Adrenal gland (tissue), 12 donors: ENCODE data around the gene SYNGR2. TPM values are rescaled to one million over a fixed set of nuclear protein-coding genes. Genes with fewer than 3 reads are reported as not detected.

Experiments
- DNase-seq, 7 donors: peaks; one replicate each; pipeline ENCODE4 v3.0.0-alpha.2; 2019 to 2020
- H3K27ac ChIP-seq, 5 donors: fragments of 200-600 bp; sonication (generic) in 4 of 5; 1 replicate in 3 of 5; 2 replicates in 2 of 5; pipeline versions ENCODE4 v1.5.1 to v1.8.0; 2016 to 2020; ENCODE audit warnings: mild to moderate bottlenecking in 1 of 5
- H3K27me3 ChIP-seq: fragments of 200-600 bp; 2 replicates; pipeline ENCODE4 v1.8.0; 2021
- H3K36me3 ChIP-seq, 2 donors: fragments of 200-600 bp; replicated peaks in 1 of 2; 1 replicate in 1 of 2; 2 replicates in 1 of 2; pipeline versions ENCODE4 v1.5.1 to v1.8.0; 2018 to 2022
- H3K4me1 ChIP-seq, 2 donors: fragments of 200-600 bp; replicated peaks in 1 of 2; 1 replicate in 1 of 2; 2 replicates in 1 of 2; pipeline versions ENCODE4 v1.5.1 to v1.8.0; 2018 to 2021
- H3K4me3 ChIP-seq, 4 donors: fragments of 200-600 bp; sonication (generic) in 3 of 4; one replicate each; pipeline ENCODE4 v1.5.1; 2016 to 2018
- H3K9me3 ChIP-seq, 3 donors: fragments of 200-600 bp; sonication (generic) in 1 of 3; replicated peaks in 1 of 3; 1 replicate in 2 of 3; 2 replicates in 1 of 3; pipeline versions ENCODE4 v1.5.1 to v1.8.0; 2016 to 2021
- CTCF ChIP-seq, 6 experiments: fragments of 450-650 bp in 4 of 6; fragments of 200-600 bp in 2 of 6; sonication (generic) in 1 of 6; IDR thresholded peaks; 1 replicate in 5 of 6; 2 replicates in 1 of 6; pipeline versions ENCODE4 v1.5.1 to v1.8.0; 2016 to 2021; ENCODE audit warnings: antibody characterized with exemption in 6 of 6, mild to moderate bottlenecking in 2 of 6, moderate library complexity in 1 of 6
- POLR2A ChIP-seq, 2 donors: fragments of 450-650 bp; IDR thresholded peaks; one replicate each; pipeline ENCODE4 v1.6.1; 2017; ENCODE audit warnings: antibody characterized with exemption in 2 of 2, mild to moderate bottlenecking in 2 of 2, moderate library complexity in 1 of 2
- WGBS, 4 donors: extraction: QIAGEN DNeasy Blood & Tissue Kit in 2 of 4; methylation state at CpG; one replicate each; pipeline versions ENCODE4 v1.1.5 to v1.1.7; 2013 to 2017; 5-methylcytosine and 5-hydroxymethylcytosine counted together
- intact Hi-C, 2 donors: fragments of 100-400 bp; cut with DNase I; formaldehyde crosslinking; loops; one replicate each; pipeline versions ENCODE4 v1.14.1 to v1.15.0; 2022 to 2023
- polyA plus RNA-seq, 3 donors: library from polyadenylated mRNA; stranded (reverse); fragments of 200-250 nt in 2 of 3; fragments of 350-450 nt in 1 of 3; fragmentation: Illumina TruSeq in 1 of 3; extraction: RNeasy Lipid Tissue Mini Kit (QIAGEN cat#74804) in 1 of 3; gene quantifications; one replicate each; pipeline ENCODE4 v1.2.3, GENCODE V29; 2013 to 2014
- total RNA-seq, 9 donors: library from RNA; depleted of rRNA in 4 of 9; stranded (reverse); fragments of >200 nt in 4 of 9; fragments of 120-200 nt in 1 of 9; fragmentation: NEBNext Ultra II Directional in 1 of 9; extraction: Animal tissue kit (Norgen Biotek cat#: 25700) in 1 of 9; gene quantifications; one replicate each; pipeline versions ENCODE4 v1.1.0 to v1.2.4, GENCODE V29; 2013 to 2023
- donor health status: healthy with polysubstance abuse.
- donor health status: Bipolar disorder and iron deficiency.
- donor health status: DM: yes; HTN: yes; CAD: no.
- donor health status: DM: no; HTN: no; CAD: no.
- donor health status: DM: no; HTN: no; CAD: no.
- donor health status: DM: yes; HTN: yes; CAD: no.

Gene SYNGR2
- total and polyA plus RNA-seq, 12 donors, result 32.7 to 98.1 (median 58.3) TPM

GRCh38 chr17:78183916-78184315 is 15.5 kb downstream of the SYNGR2 start:
- Histone ChIP-seq H3K27ac (no peak overlapping the region), H3K9me3 (no peaks in the 10 kb centered on the region), H3K4me1 (peaks cover 0 to 19% of the 10 kb centered on the region in 2 donors), H3K36me3 (no peaks in the 10 kb centered on the region), H3K4me3 (no peak overlapping the region), H3K27me3 (no peaks in the 10 kb centered on the region)
- TF ChIP-seq POLR2A (IDR thresholded peaks at IDR 0.05) (no peak), CTCF (IDR thresholded peaks at IDR 0.05) (no peak)
- 93 to 96% (median 94%) methylated on average over 9 to 12 of the region's 12 CpGs for WGBS, 4 donors
- intact Hi-C loops, result no loop called here
- DNase-seq, result no peak

- Histone ChIP-seq H3K4me3 (no peak overlapping the region), H3K9me3 (no peaks in the 10 kb centered on the region), H3K27me3 (no peaks in the 10 kb centered on the region), H3K4me1 (peaks cover 0 to 17% of the 10 kb centered on the region in 2 donors), H3K27ac (no peak overlapping the region), H3K36me3 (no peaks in the 10 kb centered on the region)
- DNase-seq, result no peak
- TF ChIP-seq CTCF (IDR thresholded peaks at IDR 0.05) (no peak), POLR2A (IDR thresholded peaks at IDR 0.05) (no peak)
- intact Hi-C loops, result no loop called here
- 81 to 92% (median 88%) methylated on average over 9 to 10 of the region's 10 CpGs for WGBS, 4 donors
Measured at GRCh38 chr17:78184351-78184750, 16.0 kb downstream of the SYNGR2 start.

- Histone ChIP-seq H3K27me3 (no peaks in the 10 kb centered on the region), H3K9me3 (no peaks in the 10 kb centered on the region), H3K27ac (no peak overlapping the region), H3K36me3 (no peaks in the 10 kb centered on the region), H3K4me1 (peaks cover 0 to 12% of the 10 kb centered on the region in 2 donors), H3K4me3 (no peak overlapping the region)
- 89 to 98% (median 93%) methylated on average over 7 to 9 of the region's 9 CpGs for WGBS, 4 donors
- no peak for DNase-seq
- TF ChIP-seq POLR2A (IDR thresholded peaks at IDR 0.05) (no peak), CTCF (IDR thresholded peaks at IDR 0.05) (no peak)
- intact Hi-C loops, result no loop called here
Measured at GRCh38 chr17:78184868-78185267, 16.5 kb downstream of the SYNGR2 start.

- H3K9me3 ChIP-seq, result no peaks in the 10 kb centered on the region
- intact Hi-C loops, result no loop called here
- DNase-seq, result peak in 3 of 7 donors; percentile 35 to 48 (median 37)
- H3K4me1 ChIP-seq, result peaks cover 0 to 9% of the 10 kb centered on the region in 2 donors
- H3K4me3 ChIP-seq, result peak overlapping the region in 1 of 4 donors; percentile 67
- H3K27ac ChIP-seq, result peak overlapping the region in 2 of 5 donors; percentile 4 to 81
- H3K36me3 ChIP-seq, result no peaks in the 10 kb centered on the region
- no peaks in the 10 kb centered on the region for H3K27me3 ChIP-seq
- 57 to 76% (median 64%) methylated on average over 7 to 10 of the region's 10 CpGs for WGBS, 4 donors
- TF ChIP-seq CTCF (IDR thresholded peaks at IDR 0.05), result no peak
- no peak for TF ChIP-seq POLR2A (IDR thresholded peaks at IDR 0.05)
Measured at GRCh38 chr17:78185981-78186691, 17.8 kb downstream of the SYNGR2 start.
